H9 (cell line): ENCODE measurements around the gene AKT3. TPM values are rescaled to one million over a fixed set of nuclear protein-coding genes. Genes with fewer than 3 reads are reported as not detected.
A peak's percentile ranks its signal among the peaks of the same experiment; 100 is the strongest.

ENCODE experiments used
- DNase-seq: peaks from one replicate; pipeline ENCODE4 v3.0.0-alpha.2; 2017
- H2AFZ ChIP-seq: one replicate; pipeline ENCODE4 v1.6.1; 2013; ENCODE audit warnings: mild to moderate bottlenecking, low read length, control low read depth, moderate library complexity
- H2AK5ac ChIP-seq: 2 replicates; pipeline ENCODE4 v1.6.1; 2013; ENCODE audit warnings: low read length, control low read depth, mixed read lengths; ENCODE audit not compliant: insufficient read length
- H2BK120ac ChIP-seq: one replicate; pipeline ENCODE4 v1.6.1; 2013; ENCODE audit warnings: low read depth, mild to moderate bottlenecking, low read length, control low read depth, inconsistent platforms; ENCODE audit not compliant: poor library complexity, severe bottlenecking
- H2BK12ac ChIP-seq: 2 replicates; pipeline ENCODE4 v1.6.1; 2013; ENCODE audit warnings: low read length, control low read depth, mixed read lengths, low read depth; ENCODE audit not compliant: insufficient read length
- H2BK15ac ChIP-seq: 2 replicates; pipeline ENCODE4 v1.6.1; 2013; ENCODE audit warnings: low read depth, low read length, control low read depth
- H2BK20ac ChIP-seq: one replicate; pipeline ENCODE4 v1.6.1; 2013; ENCODE audit warnings: low read depth, mild to moderate bottlenecking, low read length, control low read depth, inconsistent platforms; ENCODE audit not compliant: poor library complexity, severe bottlenecking
- H2BK5ac ChIP-seq: 2 replicates; pipeline ENCODE4 v1.6.1; 2013; ENCODE audit warnings: low read length, control low read depth, mixed read lengths; ENCODE audit not compliant: insufficient read length
- H3K14ac ChIP-seq: 2 replicates; pipeline ENCODE4 v1.6.1; 2013; ENCODE audit warnings: low read length, control low read depth; ENCODE audit not compliant: insufficient read depth
- H3K18ac ChIP-seq: 2 replicates; pipeline ENCODE4 v1.6.1; 2013; ENCODE audit warnings: low read depth, mild to moderate bottlenecking, mixed read lengths, low read length, control low read depth; ENCODE audit not compliant: insufficient read length
- H3K23ac ChIP-seq: 2 replicates; pipeline ENCODE4 v1.6.1; 2013; ENCODE audit warnings: low read length, control low read depth, mixed read lengths, low read depth; ENCODE audit not compliant: insufficient read length
- H3K23me2 ChIP-seq: 2 replicates; pipeline ENCODE4 v1.6.1; 2013; ENCODE audit warnings: low read depth, mild to moderate bottlenecking, mixed read lengths, low read length, control low read depth; ENCODE audit not compliant: insufficient read length, poor library complexity, severe bottlenecking
- H3K27ac ChIP-seq: 2 replicates; pipeline ENCODE4 v1.5.1; 2013; ENCODE audit warnings: low read length, control low read depth, mixed read lengths, low read depth; ENCODE audit not compliant: insufficient read length
- H3K27me3 ChIP-seq: 2 replicates; pipeline ENCODE4 v1.6.1; 2013; ENCODE audit warnings: low read length, control low read depth, inconsistent platforms; ENCODE audit not compliant: insufficient read depth
- H3K4ac ChIP-seq: 2 replicates; pipeline ENCODE4 v1.6.1; 2013; ENCODE audit warnings: low read depth, mild to moderate bottlenecking, control low read depth, inconsistent platforms, low read length, moderate library complexity
- H3K4me1 ChIP-seq: 2 replicates; pipeline ENCODE4 v1.6.1; 2013; ENCODE audit warnings: low read length, control low read depth, inconsistent platforms; ENCODE audit not compliant: insufficient read depth
- H3K4me2 ChIP-seq: 2 replicates; pipeline ENCODE4 v1.6.1; 2013; ENCODE audit warnings: low read length, control low read depth, mixed read lengths; ENCODE audit not compliant: insufficient read length, insufficient read depth
- H3K56ac ChIP-seq: 2 replicates; pipeline ENCODE4 v1.6.1; 2013; ENCODE audit warnings: low read depth, mild to moderate bottlenecking, mixed read lengths, low read length, control low read depth; ENCODE audit not compliant: insufficient read length
- H3K79me1 ChIP-seq: 2 replicates; pipeline ENCODE4 v1.6.1; 2013; ENCODE audit warnings: low read depth, mild to moderate bottlenecking, moderate library complexity, low read length, control low read depth, inconsistent platforms; ENCODE audit not compliant: insufficient read depth, poor library complexity, severe bottlenecking
- H3K79me2 ChIP-seq: 2 replicates; pipeline ENCODE4 v1.6.1; 2013; ENCODE audit warnings: low read length, control low read depth, inconsistent platforms; ENCODE audit not compliant: insufficient read depth
- H3K9ac ChIP-seq: 2 replicates; pipeline ENCODE4 v1.6.1; 2013; ENCODE audit warnings: low read length, control low read depth, mixed read lengths; ENCODE audit not compliant: insufficient read length; ENCODE audit errors: extremely low read depth
- H3K9me3 ChIP-seq: one replicate; pipeline ENCODE4 v1.6.1; 2013; ENCODE audit warnings: low read depth, low read length, inconsistent platforms; ENCODE audit not compliant: control insufficient read depth
- H3T11ph ChIP-seq: one replicate; pipeline ENCODE4 v1.6.1; 2013; ENCODE audit warnings: mild to moderate bottlenecking, low read length, control low read depth, inconsistent platforms
- H4K20me1 ChIP-seq: one replicate; pipeline ENCODE4 v1.6.1; 2013; ENCODE audit not compliant: control insufficient read depth, insufficient read length, insufficient read depth
- H4K5ac ChIP-seq: 2 replicates; pipeline ENCODE4 v1.6.1; 2013; ENCODE audit warnings: low read depth, mild to moderate bottlenecking, mixed read lengths, low read length, control low read depth; ENCODE audit not compliant: insufficient read length
- H4K8ac ChIP-seq: replicated peaks from 2 replicates; pipeline ENCODE4 v1.6.1; 2013; ENCODE audit warnings: low read length, control low read depth, mixed read lengths, low read depth; ENCODE audit not compliant: insufficient read length
- H4K91ac ChIP-seq: 2 replicates; pipeline ENCODE4 v1.6.1; 2013; ENCODE audit warnings: low read depth, mild to moderate bottlenecking, moderate library complexity, mixed read lengths, low read length, control low read depth; ENCODE audit not compliant: insufficient read length
- H3K27ac Mint-ChIP-seq, 3 experiments: 2 replicates in 2 of 3; 3 replicates in 1 of 3; pipeline ENCODE4 v1.8.0; 2020 to 2021; ENCODE audit warnings: mixed read lengths in 3 of 3, mild to moderate bottlenecking in 1 of 3, moderate library complexity in 1 of 3
- H3K27me3 Mint-ChIP-seq: 2 replicates; pipeline ENCODE4 v1.8.0; 2021; ENCODE audit warnings: low read depth, mild to moderate bottlenecking, moderate library complexity, mixed read lengths
- H3K36me3 Mint-ChIP-seq, 3 experiments: 2 replicates in 2 of 3; 3 replicates in 1 of 3; pipeline ENCODE4 v1.8.0; 2020 to 2021; ENCODE audit warnings: low read depth in 3 of 3, mixed read lengths in 3 of 3; ENCODE audit not compliant: insufficient read depth in 1 of 3
- H3K4me1 Mint-ChIP-seq, 2 experiments: 2 replicates each; pipeline ENCODE4 v1.8.0; 2020; ENCODE audit warnings: mixed read lengths in 2 of 2
- H3K4me3 Mint-ChIP-seq, 2 experiments: 2 replicates in 1 of 2; 3 replicates in 1 of 2; pipeline ENCODE4 v1.8.0; 2020 to 2021; ENCODE audit warnings: mild to moderate bottlenecking in 2 of 2, mixed read lengths in 2 of 2, moderate library complexity in 1 of 2
- H3K9me3 Mint-ChIP-seq, 2 experiments: 2 replicates in 1 of 2; 3 replicates in 1 of 2; pipeline ENCODE4 v1.8.0; 2020; ENCODE audit warnings: mild to moderate bottlenecking in 2 of 2, mixed read lengths in 2 of 2, moderate library complexity in 1 of 2
- WGBS: extraction: QIAGEN DNeasy Blood & Tissue Kit; methylation state at CpG from one replicate; pipeline ENCODE4 v1.1.7; 2013; ENCODE audit warnings: missing lambda C conversion rate, low lambda C conversion rate, mixed read lengths; ENCODE audit not compliant: insufficient read length; ENCODE audit errors: extremely low coverage; 5-methylcytosine and 5-hydroxymethylcytosine counted together
- total RNA-seq: library from RNA; stranded (reverse); gene quantifications from 2 replicates; pipeline ENCODE4 v1.2.1, GENCODE V29; 2021
- TF ChIP-seq, protein P1 (sequence below): fragments of 200-600 bp; sonication (generic); conservative IDR thresholded peaks from 3 replicates; pipeline ENCODE4 v1.8.0; 2021; ENCODE audit warnings: antibody characterized with exemption, mild to moderate bottlenecking

Gene AKT3
- total RNA-seq, 1 experiment from 2014 or later = 27.8 TPM

DNA sequence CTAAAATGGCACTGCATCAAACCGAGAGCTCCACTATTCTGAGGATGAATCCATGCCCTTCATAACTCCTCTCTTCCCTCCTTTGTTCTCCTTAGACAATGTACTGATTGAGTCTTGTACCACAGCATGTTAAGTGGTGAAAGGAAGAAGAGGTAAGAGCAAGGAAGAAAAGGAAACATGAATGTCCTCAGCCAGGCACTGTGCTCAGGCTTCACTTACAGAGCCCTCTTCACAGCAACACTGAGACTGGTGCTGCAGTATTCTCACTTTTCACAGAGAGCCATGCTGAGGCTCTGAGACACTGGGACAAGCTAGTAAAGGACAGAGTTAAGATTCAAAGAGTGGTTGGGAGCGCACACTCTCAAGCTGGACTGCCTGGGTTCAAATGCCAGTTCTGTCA is 143.5 kb downstream of the AKT3 start:
- Mint-ChIP-seq H3K36me3 (no peaks in the 10 kb centered on the region; a peak in 1 of 7 replicates), H3K27ac (peak overlapping the region in 1 of 3 experiments; percentile 16; a peak in 2 of 7 replicates), H3K9me3 (no peaks in the 10 kb centered on the region), H3K4me3 (no peak overlapping the region; a peak in 1 of 5 replicates), H3K27me3 (no peaks in the 10 kb centered on the region), H3K4me1 (peaks cover 8 to 11% of the 10 kb centered on the region in 2 experiments)
- no peak overlapping the region for H3K14ac ChIP-seq
- H3K4ac ChIP-seq = no peak overlapping the region
- H3T11ph ChIP-seq = no peak overlapping the region
- no peaks in the 10 kb centered on the region for H3K27me3 ChIP-seq
- no peak for DNase-seq
- no peaks in the 10 kb centered on the region for H3K9me3 ChIP-seq
- no peaks in the 10 kb centered on the region for H4K20me1 ChIP-seq
- no peak overlapping the region for H3K18ac ChIP-seq
- no peak overlapping the region for H2BK120ac ChIP-seq
- no peak overlapping the region for H2BK12ac ChIP-seq
- no peak overlapping the region for H2BK20ac ChIP-seq
- no peak overlapping the region for H2BK5ac ChIP-seq
- H4K5ac ChIP-seq = no peak overlapping the region
- no peak overlapping the region for H3K4me2 ChIP-seq
- H3K9ac ChIP-seq = no peak overlapping the region
- TF ChIP-seq, protein P1, sequence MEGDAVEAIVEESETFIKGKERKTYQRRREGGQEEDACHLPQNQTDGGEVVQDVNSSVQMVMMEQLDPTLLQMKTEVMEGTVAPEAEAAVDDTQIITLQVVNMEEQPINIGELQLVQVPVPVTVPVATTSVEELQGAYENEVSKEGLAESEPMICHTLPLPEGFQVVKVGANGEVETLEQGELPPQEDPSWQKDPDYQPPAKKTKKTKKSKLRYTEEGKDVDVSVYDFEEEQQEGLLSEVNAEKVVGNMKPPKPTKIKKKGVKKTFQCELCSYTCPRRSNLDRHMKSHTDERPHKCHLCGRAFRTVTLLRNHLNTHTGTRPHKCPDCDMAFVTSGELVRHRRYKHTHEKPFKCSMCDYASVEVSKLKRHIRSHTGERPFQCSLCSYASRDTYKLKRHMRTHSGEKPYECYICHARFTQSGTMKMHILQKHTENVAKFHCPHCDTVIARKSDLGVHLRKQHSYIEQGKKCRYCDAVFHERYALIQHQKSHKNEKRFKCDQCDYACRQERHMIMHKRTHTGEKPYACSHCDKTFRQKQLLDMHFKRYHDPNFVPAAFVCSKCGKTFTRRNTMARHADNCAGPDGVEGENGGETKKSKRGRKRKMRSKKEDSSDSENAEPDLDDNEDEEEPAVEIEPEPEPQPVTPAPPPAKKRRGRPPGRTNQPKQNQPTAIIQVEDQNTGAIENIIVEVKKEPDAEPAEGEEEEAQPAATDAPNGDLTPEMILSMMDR = no peak
- WGBS = no CpG with 5 or more reads among the region's 2 CpGs
- no peaks in the 10 kb centered on the region for H3K79me2 ChIP-seq
- no peaks in the 10 kb centered on the region for H3K4me1 ChIP-seq
- H3K23ac ChIP-seq = no peak overlapping the region
- no peak overlapping the region for H4K91ac ChIP-seq
- H2AFZ ChIP-seq = no peak overlapping the region
- no peaks in the 10 kb centered on the region for H3K79me1 ChIP-seq
- no peak overlapping the region for H2AK5ac ChIP-seq
- no peak overlapping the region for H3K56ac ChIP-seq
- H2BK15ac ChIP-seq = no peak overlapping the region
- H4K8ac ChIP-seq = no peak overlapping the region
- no peaks in the 10 kb centered on the region for H3K23me2 ChIP-seq
- no peak overlapping the region for H3K27ac ChIP-seq
